GM19395 (cell line): Measurements from ENCODE around the gene PPARA.

Experiments used
- ATAC-seq: cut with Tn5 transposase; IDR thresholded peaks from one replicate; pipeline ENCODE4 v1.9.1; 2021; ENCODE audit warnings: mild to moderate bottlenecking, moderate library complexity; ENCODE audit not compliant: unreplicated experiment

The PPARA gene

DNA sequence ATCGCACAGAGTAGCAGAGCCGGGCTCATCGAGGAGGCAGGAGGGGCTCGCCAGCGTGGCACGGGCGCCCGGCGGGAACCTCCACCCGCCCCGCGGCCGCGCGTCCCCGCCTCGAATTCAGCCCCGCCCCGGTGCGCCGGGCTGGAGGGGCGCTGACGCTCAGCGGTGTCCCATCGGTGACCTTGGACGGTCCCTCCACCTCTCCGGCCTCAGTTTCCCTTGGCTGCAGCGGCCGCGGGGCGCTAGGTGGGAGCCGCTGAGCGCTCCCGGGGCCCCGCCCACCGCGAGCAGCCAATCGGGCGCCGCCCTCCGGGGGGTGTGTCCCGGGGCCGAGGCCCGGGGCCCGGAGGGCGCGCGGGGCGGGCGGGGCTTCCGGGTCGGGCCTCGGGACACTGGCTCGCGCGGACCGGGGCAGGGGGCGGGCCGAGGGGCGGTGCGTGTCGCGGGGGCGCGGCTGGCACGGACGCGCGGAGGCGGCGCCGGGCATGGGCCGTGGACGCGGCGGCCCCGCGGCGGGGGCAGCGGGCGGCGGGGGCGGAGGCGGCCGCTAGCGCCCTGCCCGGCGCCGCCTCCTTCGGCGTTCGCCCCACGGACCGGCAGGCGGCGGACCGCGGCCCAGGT is at the start of gene PPARA:
PPARA (plus strand) TSS at position 493 of the 621 bp plus-strand sequence. CDS start 47,858 bp downstream, outside the sequence.
- ATAC-seq = peak; percentile 52

GRCh38 chr22:46102159-46102558 is 48.2 kb upstream of the PPARA start:
- no peak for ATAC-seq

DNA sequence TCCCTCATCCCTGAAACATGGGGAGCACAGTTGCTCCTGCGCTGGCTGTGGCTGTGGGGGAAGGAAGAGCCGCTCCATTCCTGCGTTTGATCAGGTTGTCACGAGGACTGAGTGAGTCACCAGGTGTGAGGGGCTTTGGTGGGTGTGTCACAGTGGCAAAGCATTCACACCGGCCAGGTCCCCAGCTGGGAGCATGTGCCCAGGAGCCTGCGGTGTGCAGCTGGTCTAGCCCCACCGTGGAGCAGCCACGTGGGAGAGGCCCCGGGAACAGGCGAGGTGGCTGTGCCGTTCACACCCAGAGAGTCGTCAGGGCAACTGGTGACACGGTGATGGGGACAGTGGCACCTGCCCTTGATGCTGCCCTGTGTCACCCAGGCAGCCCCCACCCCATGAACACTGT is 47.6 kb upstream of the PPARA start:
- ATAC-seq = no peak

GRCh38 chr22:46103181-46103580 is 47.1 kb upstream of the PPARA start:
- ATAC-seq = no peak

- no peak for ATAC-seq
Measured at GRCh38 chr22:46103664-46104063, 46.7 kb upstream of the PPARA start.

- no peak for ATAC-seq
Measured at GRCh38 chr22:46104170-46104880, 46.0 kb upstream of the PPARA start.

DNA sequence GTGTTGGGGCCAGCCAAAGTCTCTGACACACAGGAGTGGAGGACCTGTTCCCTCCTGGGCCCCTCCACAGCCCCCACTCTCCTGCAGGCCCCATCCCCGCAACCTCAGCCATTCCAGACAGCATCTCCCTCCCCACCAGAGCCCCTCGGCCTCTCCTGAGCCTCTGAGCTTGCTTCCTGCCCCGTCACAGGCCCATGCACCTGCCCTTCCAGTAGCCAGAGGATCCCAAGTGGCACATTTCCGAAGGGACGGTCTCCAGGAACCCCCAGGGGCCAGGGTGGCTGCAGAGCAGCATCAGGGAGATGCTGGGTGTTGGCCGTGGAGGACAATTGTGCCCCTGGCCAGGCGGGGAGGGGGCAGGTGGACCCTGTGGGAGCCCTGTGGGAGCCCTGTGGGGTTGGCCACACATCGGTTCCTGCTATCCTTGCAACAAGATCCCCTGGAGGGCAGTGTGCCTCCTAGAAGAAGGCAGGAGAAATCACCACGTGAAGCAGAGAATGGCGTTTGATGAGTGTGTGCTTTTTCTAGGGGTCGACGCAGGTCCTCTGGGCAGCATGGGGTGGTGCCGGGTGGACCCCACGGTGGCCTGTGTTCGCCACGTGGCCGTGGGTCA is 45.3 kb upstream of the PPARA start:
- no peak for ATAC-seq

- ATAC-seq = no peak
Measured at GRCh38 chr22:46105494-46106278, 44.6 kb upstream of the PPARA start.

- no peak for ATAC-seq
Measured at GRCh38 chr22:46106279-46107022, 43.9 kb upstream of the PPARA start.

- no peak for ATAC-seq
Measured at GRCh38 chr22:46107089-46107664, 43.1 kb upstream of the PPARA start.

DNA sequence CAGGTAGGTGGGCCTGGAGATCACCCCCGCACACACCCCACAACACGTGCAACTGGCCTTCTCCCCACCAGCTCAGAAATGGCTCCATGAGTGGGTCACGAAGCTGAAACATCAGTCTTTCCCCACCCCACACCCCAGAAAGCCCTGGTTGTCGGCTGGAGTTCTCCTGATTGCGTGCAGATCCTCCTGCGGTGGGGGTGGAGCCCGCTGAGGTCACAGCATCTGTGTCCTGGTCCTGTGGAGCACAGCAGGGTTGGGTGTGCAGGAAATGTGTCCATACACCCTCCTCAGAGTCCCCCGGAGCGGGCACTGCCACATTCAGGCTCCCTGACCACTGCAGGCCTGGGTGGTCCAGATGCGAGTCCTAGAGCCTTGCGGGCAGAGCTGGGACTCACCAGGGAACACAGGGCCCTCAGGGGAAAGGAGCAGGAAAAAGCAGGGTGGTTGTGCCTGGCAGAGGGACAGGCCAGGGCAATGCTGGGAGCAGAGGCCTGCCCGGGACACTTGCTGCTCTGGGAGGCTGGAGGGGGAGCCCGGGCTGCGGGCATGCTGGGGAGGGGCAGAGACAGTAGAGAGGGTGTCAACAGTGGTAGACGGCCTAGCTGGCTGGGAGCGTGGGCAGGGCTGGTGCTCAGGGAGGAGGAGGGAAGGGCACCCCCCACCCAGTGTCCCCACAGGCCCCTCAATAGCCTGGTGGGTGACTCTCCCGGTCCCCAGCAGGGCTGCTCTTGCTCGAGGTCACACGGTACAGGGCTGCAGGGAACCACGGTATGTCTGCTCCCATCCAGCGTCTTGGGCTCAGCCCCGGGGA is 42.4 kb upstream of the PPARA start:
- no peak for ATAC-seq

- no peak for ATAC-seq
Measured at GRCh38 chr22:46108564-46109473, 41.5 kb upstream of the PPARA start.

- ATAC-seq = no peak
Measured at GRCh38 chr22:46109474-46110003, 40.8 kb upstream of the PPARA start.

- ATAC-seq = no peak
Measured at GRCh38 chr22:46110215-46110614, 40.1 kb upstream of the PPARA start.

DNA sequence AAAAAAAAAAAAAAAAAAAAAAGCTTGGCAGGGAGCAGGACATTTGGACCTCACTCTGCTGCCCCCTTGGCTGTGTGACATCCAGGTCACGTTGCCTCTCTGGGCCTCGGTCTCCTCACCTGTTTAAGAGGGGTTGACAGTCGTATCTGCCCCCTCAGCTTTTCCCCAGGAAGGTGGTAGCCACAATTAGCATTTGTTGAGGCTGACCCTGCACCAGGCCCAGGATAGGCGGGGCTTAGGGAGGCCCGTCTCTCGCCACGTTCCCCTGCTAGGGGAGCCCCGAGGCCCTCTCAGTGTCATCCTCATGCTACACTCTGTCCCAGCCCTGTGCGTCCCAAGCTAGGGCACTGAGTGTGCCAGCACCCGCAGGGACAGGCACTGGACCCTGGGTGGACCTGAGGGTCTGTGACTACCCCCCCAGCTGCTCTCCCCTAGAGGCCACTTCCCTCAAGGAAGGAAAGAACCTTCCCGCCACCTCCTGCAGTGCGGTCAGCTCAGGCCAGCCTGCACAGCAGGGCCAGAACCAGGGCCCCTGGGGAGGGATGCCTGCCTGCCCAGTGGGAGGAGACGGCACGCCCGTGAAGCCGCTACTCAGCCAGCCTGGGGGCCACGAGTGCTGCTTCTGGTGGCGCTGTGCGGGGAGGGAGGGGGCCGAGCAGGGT is 38.5 kb upstream of the PPARA start:
- ATAC-seq = no peak

DNA sequence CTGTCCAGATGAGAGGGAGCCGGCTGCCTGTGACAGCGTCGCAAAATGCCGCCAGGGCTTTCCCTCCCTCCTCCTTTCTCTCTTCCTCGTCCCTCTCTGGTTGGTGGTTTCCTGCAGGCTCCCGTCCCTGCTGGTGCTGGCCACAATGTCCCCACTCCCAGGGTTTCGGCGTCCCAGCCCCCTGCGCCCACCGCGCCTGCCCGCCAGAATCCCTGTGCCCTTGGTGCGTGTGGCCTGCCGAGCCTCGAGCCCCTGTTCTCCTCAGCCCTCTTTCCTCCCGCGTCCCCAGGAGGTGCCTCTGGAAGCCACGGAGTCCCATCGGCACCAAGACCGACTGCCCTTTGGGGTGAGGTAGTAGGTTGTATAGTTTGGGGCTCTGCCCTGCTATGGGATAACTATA is 37.9 kb upstream of the PPARA start:
- ATAC-seq = no peak

DNA sequence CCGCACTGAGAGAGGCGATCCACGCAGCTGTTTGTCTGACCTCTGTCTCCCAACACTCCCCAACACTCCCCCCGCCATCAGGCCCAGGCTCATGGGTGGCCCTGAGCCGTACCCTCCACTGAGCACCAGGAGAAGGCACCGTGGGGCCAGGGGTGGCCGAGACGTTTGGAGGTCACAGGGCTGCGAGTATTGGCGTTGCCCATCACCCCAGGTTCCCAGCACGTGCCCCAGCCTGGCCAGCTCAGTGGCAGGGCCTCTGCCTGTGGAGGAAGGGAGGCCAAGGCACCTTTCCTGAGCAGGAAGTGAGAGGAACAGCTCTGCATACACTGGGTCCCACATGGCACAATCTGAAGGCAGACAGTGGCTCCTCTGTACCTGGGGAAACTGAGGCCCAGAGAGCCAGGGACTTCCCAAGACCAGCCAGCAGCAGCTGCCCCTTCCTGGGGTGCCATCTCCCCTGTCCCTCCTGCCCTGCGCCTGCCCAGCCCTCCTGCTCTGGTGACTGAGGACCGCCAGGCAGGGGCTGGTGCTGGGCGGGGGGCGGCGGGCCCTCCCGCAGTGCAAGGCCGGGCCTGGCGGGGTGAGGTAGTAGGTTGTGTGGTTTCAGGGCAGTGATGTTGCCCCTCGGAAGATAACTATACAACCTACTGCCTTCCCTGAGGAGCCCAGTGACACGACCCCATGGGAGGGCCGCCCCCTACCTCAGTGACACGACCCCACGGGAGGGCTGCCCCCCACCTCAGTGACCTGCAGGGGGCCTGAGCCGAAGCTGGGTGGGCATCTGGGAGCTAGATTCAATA is 37.0 kb upstream of the PPARA start:
- ATAC-seq = no peak
